AG04449 (cell line): Measurements from ENCODE around the gene BUB1B.
"Not testable (repeated sequence)": the region's sequence is repeated elsewhere in the genome, so short reads cannot be mapped to it uniquely, and the experiment has no call there.

Experiments used
- CTCF ChIA-PET: fragments of 350-600 bp; formaldehyde crosslinking; extraction: SDS; loops from one replicate; lab custom pipeline; 2021; ENCODE audit warnings: antibody characterized with exemption; lab: Yijun Ruan, JAX
- POLR2A ChIA-PET: fragments of 400-600, 350-600 bp; formaldehyde crosslinking; extraction: SDS; loops from one replicate; lab custom pipeline; 2020; ENCODE audit warnings: antibody characterized with exemption, inconsistent platforms; lab: Yijun Ruan, JAX
- DNase-seq: peaks from one replicate; pipeline ENCODE4 v3.0.0-alpha.2; 2010; ENCODE audit warnings: low read depth, low spot score
- H3K4me3 ChIP-seq: 2 replicates; pipeline ENCODE4 v1.5.1; 2011; ENCODE audit warnings: low read depth, mild to moderate bottlenecking, control low read depth, low read length
- CTCF ChIP-seq: IDR thresholded peaks from one replicate; pipeline ENCODE4 v1.5.1; 2011; ENCODE audit warnings: mild to moderate bottlenecking, moderate library complexity, low read length, control low read depth, inconsistent platforms; ENCODE audit not compliant: insufficient read depth; ENCODE audit errors: missing control alignments

The BUB1B gene

DNA sequence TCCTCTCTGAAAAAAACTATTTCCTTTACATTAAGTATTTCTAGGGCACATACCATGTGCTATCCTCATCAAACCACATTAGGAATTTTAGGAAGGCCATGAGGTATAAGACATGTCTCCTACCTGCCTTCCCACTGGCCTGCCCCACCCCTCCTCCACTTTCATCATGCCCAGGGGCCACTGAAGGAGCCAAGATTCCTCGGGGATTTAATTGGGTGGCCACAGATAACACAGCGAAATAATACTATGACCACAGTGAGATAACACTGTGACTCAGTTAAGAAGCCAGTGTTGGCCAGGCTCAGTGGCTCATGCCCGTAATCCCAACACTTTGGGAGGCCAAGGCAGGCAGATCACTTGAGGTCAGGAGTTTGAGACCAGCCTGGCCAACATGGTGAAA, 42.4 kb upstream of the BUB1B start:
- H3K4me3 ChIP-seq = no peak overlapping the region
- TF ChIP-seq CTCF = no peak
- no peak for DNase-seq
- ChIA-PET POLR2A (no interaction called here), CTCF (interaction anchor here (1.6 to 2.1 kb wide), 2 partner anchors 12 to 14 kb away, joined by 7 to 8 read pairs; no protein-coding TSS in a partner anchor)

DNA sequence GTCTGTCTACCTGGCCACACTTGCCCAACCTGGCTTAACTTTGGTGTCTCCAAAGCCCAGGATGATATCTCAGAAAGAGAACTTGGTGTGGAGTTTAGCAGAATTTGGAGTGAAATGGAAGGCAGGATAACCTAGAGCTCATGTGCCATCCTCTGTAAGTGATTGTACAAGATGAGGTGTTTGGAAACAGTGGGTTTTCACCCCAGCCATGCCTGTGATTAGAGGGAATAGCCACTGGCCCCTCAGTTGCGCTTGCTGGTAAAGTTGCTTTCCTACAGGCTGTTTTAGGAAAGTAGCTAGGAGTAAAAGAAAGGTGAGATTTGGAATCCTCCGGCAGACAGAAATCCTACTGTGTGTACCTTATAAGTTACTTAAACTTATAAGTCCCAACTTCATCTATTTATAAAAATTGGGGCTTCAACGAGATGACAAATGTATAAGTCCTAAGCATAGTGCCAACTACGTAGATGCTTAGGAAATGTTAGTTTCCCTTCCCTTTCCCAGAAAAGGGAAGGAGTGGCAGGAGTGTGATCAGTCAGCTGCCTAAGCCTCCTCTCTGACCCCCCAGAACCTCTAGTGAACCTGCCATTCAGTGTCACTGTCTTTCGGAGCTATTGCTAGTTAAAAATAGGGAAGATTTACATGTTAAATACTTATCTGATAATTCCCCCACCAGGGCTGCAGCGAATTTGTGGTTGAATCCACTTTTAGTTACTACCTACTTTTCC, 38.8 kb upstream of the BUB1B start:
- ChIA-PET CTCF (interaction anchor here (0.6 to 2.4 kb wide), 4 partner anchors 10 to 42 kb away, joined by 3 to 17 read pairs (median 3); no protein-coding TSS in a partner anchor), POLR2A (no interaction called here)
- no peak overlapping the region for H3K4me3 ChIP-seq
- DNase-seq = no peak
- no peak for TF ChIP-seq CTCF

DNA sequence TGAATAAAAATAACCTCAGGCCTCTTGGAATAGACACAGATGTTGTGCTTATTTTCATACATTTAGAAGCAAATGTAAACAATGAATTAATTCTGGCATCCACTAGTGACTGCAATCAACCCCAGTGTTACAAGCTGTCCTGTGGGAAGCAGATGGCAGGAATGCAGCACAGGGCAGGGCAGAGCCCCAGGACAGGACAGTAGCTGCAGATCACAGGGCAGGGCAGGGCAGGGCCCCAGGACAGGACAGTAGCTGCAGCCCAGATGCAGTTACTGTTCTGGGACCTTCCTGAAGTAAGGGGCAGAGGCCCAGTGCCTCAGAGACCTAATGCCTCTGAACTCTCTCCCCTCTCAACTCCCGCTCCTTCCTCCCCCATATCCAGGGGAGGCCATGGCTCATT, 37.9 kb upstream of the BUB1B start:
- CTCF ChIA-PET, H3K4me3 ChIP-seq, POLR2A ChIA-PET, DNase-seq: not testable (repeated sequence)

DNA sequence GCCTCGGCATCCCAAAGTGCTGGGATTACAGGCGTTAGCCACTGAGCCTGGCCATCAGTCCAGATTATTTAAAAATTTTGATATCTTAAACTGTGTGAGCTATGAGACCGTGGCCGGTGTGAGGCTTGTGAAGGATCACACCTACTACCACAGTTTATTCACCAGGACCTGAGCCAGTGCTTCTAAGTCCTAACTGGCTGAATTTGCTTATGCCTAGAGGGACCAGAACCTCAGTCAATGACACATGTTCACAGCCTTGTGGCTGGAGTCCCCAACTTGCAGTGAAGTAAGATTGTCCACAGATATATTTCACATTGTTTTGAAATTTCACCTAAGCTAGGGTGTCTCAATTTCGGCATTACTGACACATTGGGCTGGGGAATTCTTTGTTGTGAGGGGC, 37.0 kb upstream of the BUB1B start:
- CTCF ChIA-PET, POLR2A ChIA-PET, H3K4me3 ChIP-seq, DNase-seq: not testable (repeated sequence)

DNA sequence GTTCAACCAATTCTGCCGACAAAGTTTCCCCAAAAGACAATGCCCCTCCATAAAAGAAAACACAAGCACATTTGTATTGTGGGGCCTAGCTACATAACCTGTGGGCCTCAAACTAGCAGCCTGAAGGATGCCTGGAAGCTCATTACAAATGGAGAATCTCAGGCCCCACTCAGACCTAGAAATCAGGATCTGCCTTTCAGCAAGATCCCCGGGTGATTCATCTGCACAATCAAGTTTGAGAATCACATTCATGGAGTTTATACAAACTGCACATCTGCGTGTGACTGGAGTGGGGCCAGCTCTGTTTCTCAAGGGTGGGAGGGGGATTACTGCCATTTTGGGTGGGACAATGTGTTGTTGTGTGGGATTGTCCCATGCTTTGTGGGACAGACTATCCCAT, 36.5 kb upstream of the BUB1B start:
- CTCF ChIA-PET, H3K4me3 ChIP-seq, POLR2A ChIA-PET, DNase-seq: not testable (repeated sequence)

DNA sequence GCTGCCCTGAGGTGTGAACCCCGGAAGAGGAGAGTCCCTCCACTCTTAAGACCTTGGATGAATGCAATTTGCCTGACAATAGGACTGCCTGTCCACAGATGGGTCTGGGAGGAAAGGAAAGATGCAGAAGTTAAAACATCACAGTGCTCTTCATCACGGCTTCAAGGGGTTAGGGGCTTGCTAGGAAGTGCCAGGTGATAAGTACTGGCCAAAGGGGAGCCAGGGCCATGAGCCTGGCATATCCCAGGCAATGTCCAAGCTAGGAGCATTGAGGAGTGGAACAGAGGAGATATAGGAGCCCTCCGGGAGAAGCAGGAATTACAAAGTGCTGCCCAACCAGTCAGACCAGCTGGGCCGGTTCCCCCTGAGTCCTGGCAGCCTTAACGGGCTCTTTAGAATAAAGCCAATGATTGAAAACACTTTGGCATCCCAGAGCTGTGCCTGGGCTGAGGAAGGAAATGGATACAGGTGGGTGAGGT, 36.0 kb upstream of the BUB1B start:
- POLR2A ChIA-PET, DNase-seq, H3K4me3 ChIP-seq, CTCF ChIA-PET: not testable (repeated sequence)

- DNase-seq = no peak
- POLR2A ChIA-PET = no interaction called here
- CTCF ChIA-PET = no interaction called here
- H3K4me3 ChIP-seq = no peak overlapping the region
- no peak for TF ChIP-seq CTCF
Measured at GRCh38 chr15:40125950-40126349, 34.9 kb upstream of the BUB1B start.

DNA sequence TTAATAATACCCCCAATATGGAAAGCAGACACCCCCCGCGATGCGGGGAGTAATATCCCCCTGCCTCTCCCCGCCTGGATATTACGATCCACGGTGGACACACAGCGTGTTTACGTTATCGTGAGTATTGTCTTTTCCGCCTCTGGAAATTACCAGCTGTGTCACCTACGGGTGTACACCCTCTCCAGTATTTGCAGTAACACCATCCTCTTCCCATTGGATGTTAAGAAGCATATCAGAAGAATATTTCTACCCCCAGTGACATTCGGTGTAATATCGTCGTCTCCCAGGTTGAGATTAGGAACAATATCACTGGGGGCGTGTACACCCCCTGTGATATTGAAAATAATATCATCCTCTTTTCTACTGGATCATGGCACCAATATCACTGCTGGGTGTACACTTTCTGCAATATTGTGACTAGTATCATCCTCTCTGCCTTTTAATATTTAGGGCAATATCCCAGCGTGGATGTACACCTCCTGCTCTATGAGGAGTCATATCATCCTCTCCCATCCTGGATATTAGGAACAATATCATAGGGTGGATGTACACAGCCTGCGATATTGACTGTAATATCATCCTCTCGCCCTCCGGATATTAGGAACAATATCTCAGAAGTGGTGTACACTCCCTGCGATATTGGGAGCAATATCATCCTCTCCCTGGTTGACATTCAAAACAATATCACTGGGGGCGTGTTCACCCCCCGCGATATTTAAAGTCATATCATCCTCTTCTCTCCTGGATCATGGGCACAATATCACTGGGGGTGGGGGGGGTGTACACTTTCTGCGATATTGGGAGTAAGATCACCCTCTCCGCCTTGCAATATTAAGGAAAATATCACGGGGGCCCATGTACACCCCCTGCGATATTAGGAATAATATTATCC, 31.9 kb upstream of the BUB1B start:
- no peak for DNase-seq

More for the DNA sequence above, 31.9 kb upstream of the BUB1B start:
- ChIA-PET CTCF (no interaction called here), POLR2A (no interaction called here)
- H3K4me3 ChIP-seq = no peak overlapping the region
- no peak for TF ChIP-seq CTCF
